Measurements from ENCODE around the gene GCSAM. TPM values are rescaled to one million over a fixed set of nuclear protein-coding genes. Genes with fewer than 3 reads are reported as not detected.

The GCSAM gene
- polyA plus RNA-seq, 1 of the 3 experiments (the other 2 are of a cell fraction) = not detected

DNA sequence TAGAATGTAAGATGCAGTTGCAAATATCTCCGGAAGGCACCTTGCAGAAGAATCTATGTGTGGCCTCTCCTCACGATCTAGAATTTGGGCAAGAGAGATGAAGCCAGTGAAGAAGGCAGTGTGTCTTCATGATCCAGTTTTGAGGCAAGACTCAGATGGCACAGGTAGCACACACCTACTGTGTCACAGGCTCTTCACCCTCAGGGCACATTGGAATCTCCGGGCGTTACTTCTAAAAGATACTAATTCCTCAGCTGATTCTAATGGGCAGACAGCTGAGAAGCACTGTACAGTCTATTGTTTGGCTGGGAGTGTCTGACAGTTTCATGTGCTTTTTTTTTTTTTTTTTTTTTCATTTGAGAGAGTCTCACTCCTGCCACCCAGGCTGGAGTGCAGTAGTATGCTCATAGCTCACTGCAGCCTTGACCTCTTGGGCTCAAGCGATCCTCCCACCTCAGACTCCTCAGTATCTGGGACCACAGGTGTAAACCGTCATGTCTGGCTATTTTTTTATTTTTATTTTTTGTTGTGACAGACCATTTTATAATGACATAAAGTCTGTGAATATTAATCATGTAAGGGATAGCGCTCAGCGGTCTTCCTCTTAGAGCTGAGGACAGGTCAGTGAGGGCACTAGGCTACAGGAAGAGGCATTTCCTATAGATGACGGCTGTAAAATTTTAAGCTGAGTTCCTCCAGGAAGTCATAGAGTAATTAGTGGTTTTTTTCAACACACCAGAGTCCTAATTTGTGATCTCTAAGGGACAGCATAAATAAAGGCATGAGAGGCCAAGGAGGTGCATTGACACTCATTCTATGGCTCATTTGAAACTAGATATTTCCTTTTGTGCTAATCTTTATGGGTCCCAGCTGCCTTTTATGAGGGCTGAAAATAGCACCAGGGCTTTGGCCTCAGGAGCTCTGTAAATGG lies 42.8 kb downstream of the GCSAM start:
- ChIA-PET POLR2A (no interaction called here), CTCF (no interaction called here)
- Histone ChIP-seq H2AFZ (ENCODE audit: low read depth) (no peak overlapping the region), H3K4me1 (ENCODE audit: control insufficient read depth in 1 of 2, insufficient read depth in 2 of 2, low read depth in 1 of 2, low read length in 1 of 2) (peaks cover 5 to 10% of the 10 kb centered on the region in 2 experiments; a peak in 2 of 4 replicates), H3K9me3 (no peaks in the 10 kb centered on the region), H3K36me3 (replicated peaks in 1 of 2; ENCODE audit: control insufficient read depth in 1 of 2, insufficient read depth in 2 of 2, low read length in 1 of 2) (peaks cover 0 to 13% of the 10 kb centered on the region in 2 experiments), H3K9me2 (no peaks in the 10 kb centered on the region), H3K27ac (ENCODE audit: low read depth in 2 of 2, low read length in 1 of 2) (no peak overlapping the region), H3K4me3 (ENCODE audit: low read depth in 2 of 2, low read length in 1 of 2) (no peak overlapping the region), H3K27me3 (ENCODE audit: insufficient read depth) (no peaks in the 10 kb centered on the region), H4K20me1 (ENCODE audit: insufficient read depth) (no peaks in the 10 kb centered on the region), H3K9ac (no peak overlapping the region), H3K79me2 (ENCODE audit: insufficient read depth) (peaks cover 64% of the 10 kb centered on the region), H3F3A (replicated peaks; ENCODE audit: insufficient read depth) (peaks cover 8% of the 10 kb centered on the region), H3K4me2 (no peak overlapping the region)
- TF ChIP-seq GABPA (IDR thresholded peaks at IDR 0.05; ENCODE audit: low read depth) = no peak
- no peak for TF ChIP-seq FOXM1 (IDR thresholded peaks at IDR 0.05; ENCODE audit: low read depth)
- TF ChIP-seq GATA2 (CRISPR knock-in tag; IDR thresholded peaks at IDR 0.05) = no peak
- no peak for TF ChIP-seq ELF1 (IDR thresholded peaks at IDR 0.05)
- TF ChIP-seq RCOR1 (IDR thresholded peaks at IDR 0.05; ENCODE audit: low read length) = no peak
- no peak for TF ChIP-seq SIN3A (IDR thresholded peaks at IDR 0.05; ENCODE audit: borderline replicate concordance, low read depth, low read length)
- TF ChIP-seq, protein P1, sequence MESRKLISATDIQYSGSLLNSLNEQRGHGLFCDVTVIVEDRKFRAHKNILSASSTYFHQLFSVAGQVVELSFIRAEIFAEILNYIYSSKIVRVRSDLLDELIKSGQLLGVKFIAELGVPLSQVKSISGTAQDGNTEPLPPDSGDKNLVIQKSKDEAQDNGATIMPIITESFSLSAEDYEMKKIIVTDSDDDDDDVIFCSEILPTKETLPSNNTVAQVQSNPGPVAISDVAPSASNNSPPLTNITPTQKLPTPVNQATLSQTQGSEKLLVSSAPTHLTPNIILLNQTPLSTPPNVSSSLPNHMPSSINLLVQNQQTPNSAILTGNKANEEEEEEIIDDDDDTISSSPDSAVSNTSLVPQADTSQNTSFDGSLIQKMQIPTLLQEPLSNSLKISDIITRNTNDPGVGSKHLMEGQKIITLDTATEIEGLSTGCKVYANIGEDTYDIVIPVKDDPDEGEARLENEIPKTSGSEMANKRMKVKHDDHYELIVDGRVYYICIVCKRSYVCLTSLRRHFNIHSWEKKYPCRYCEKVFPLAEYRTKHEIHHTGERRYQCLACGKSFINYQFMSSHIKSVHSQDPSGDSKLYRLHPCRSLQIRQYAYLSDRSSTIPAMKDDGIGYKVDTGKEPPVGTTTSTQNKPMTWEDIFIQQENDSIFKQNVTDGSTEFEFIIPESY (IDR thresholded peaks at IDR 0.05; ENCODE audit: borderline replicate concordance, low read depth) = no peak
- no peak for DNase-seq
- WGBS (ENCODE audit: low lambda C conversion rate) = 93% methylated on average over 9 of the region's 9 CpGs

DNA sequence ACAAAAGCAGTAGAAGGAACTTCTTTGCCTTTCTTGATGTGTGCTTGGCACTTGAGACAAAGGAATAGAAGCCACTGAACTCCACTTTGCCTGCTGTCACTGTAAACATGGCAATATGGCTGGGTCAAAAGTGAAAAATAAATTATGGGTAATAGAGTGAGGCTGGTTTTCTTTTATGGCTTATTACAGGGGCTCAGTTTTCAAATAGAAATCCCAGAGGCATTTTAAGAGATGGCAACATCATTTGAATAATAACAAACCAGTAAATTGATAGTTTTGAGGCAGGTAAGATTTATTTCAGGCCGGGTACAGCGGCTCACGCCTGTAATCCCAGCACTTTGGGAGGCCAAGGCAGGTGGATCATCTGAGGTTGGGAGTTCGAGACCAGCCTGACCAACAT lies 44.1 kb downstream of the GCSAM start:
- H3K27me3 ChIP-seq (ENCODE audit: insufficient read depth) = no peaks in the 10 kb centered on the region
- H3K9me2 ChIP-seq = no peaks in the 10 kb centered on the region
- peaks cover 5 to 10% of the 10 kb centered on the region in 2 experiments; a peak in 2 of 4 replicates for H3K4me1 ChIP-seq (ENCODE audit: control insufficient read depth in 1 of 2, insufficient read depth in 2 of 2, low read depth in 1 of 2, low read length in 1 of 2)
- no peak overlapping the region for H3K9ac ChIP-seq
- H2AFZ ChIP-seq (ENCODE audit: low read depth) = no peak overlapping the region
- H3K36me3 ChIP-seq (replicated peaks in 1 of 2; ENCODE audit: control insufficient read depth in 1 of 2, insufficient read depth in 2 of 2, low read length in 1 of 2) = peaks cover 0 to 8% of the 10 kb centered on the region in 2 experiments
- no peak overlapping the region for H3K4me3 ChIP-seq (ENCODE audit: low read depth in 2 of 2, low read length in 1 of 2)
- no peaks in the 10 kb centered on the region for H3K9me3 ChIP-seq
- H4K20me1 ChIP-seq (ENCODE audit: insufficient read depth) = no peaks in the 10 kb centered on the region
- WGBS (ENCODE audit: low lambda C conversion rate) = 75% methylated on average over 4 of the region's 4 CpGs
- DNase-seq = no peak
- H3K27ac ChIP-seq (ENCODE audit: low read depth in 2 of 2, low read length in 1 of 2) = no peak overlapping the region
- ChIA-PET CTCF (interaction anchor here (2.9 kb wide), 1 partner anchor 23 kb away, joined by 11 read pairs; no protein-coding TSS in a partner anchor), POLR2A (interaction anchor here (0.6 kb wide), 1 partner anchor 773 kb away, joined by 3 read pairs; no protein-coding TSS in a partner anchor)
- peaks cover 60% of the 10 kb centered on the region for H3K79me2 ChIP-seq (ENCODE audit: insufficient read depth)
- no peak overlapping the region for H3K4me2 ChIP-seq
- peaks cover 8% of the 10 kb centered on the region for H3F3A ChIP-seq (replicated peaks; ENCODE audit: insufficient read depth)
- TF ChIP-seq, protein P2, sequence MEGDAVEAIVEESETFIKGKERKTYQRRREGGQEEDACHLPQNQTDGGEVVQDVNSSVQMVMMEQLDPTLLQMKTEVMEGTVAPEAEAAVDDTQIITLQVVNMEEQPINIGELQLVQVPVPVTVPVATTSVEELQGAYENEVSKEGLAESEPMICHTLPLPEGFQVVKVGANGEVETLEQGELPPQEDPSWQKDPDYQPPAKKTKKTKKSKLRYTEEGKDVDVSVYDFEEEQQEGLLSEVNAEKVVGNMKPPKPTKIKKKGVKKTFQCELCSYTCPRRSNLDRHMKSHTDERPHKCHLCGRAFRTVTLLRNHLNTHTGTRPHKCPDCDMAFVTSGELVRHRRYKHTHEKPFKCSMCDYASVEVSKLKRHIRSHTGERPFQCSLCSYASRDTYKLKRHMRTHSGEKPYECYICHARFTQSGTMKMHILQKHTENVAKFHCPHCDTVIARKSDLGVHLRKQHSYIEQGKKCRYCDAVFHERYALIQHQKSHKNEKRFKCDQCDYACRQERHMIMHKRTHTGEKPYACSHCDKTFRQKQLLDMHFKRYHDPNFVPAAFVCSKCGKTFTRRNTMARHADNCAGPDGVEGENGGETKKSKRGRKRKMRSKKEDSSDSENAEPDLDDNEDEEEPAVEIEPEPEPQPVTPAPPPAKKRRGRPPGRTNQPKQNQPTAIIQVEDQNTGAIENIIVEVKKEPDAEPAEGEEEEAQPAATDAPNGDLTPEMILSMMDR (IDR thresholded peaks at IDR 0.05) = no peak
- TF ChIP-seq TEAD4 (IDR thresholded peaks at IDR 0.05; ENCODE audit: borderline replicate concordance, insufficient read depth) (no peak), SIN3A (IDR thresholded peaks at IDR 0.05; ENCODE audit: borderline replicate concordance, low read depth, low read length) (no peak), RFX5 (IDR thresholded peaks at IDR 0.05; ENCODE audit: low read length) (no peak), EZH2phosphoT487 (IDR thresholded peaks at IDR 0.05; ENCODE audit: borderline replicate concordance, low read depth) (no peak), RCOR1 (IDR thresholded peaks at IDR 0.05; ENCODE audit: low read length) (no peak), MXI1 (IDR thresholded peaks at IDR 0.05; ENCODE audit: low read depth, low read length) (no peak), EP300 (IDR thresholded peaks at IDR 0.05; ENCODE audit: borderline replicate concordance in 1 of 2, low read depth in 1 of 2, low read length in 1 of 2) (no peak)
- TF ChIP-seq, protein P3, sequence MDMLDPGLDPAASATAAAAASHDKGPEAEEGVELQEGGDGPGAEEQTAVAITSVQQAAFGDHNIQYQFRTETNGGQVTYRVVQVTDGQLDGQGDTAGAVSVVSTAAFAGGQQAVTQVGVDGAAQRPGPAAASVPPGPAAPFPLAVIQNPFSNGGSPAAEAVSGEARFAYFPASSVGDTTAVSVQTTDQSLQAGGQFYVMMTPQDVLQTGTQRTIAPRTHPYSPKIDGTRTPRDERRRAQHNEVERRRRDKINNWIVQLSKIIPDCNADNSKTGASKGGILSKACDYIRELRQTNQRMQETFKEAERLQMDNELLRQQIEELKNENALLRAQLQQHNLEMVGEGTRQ (IDR thresholded peaks at IDR 0.05; ENCODE audit: borderline replicate concordance, low read depth, low read length) = no peak
- TF ChIP-seq, protein P4, sequence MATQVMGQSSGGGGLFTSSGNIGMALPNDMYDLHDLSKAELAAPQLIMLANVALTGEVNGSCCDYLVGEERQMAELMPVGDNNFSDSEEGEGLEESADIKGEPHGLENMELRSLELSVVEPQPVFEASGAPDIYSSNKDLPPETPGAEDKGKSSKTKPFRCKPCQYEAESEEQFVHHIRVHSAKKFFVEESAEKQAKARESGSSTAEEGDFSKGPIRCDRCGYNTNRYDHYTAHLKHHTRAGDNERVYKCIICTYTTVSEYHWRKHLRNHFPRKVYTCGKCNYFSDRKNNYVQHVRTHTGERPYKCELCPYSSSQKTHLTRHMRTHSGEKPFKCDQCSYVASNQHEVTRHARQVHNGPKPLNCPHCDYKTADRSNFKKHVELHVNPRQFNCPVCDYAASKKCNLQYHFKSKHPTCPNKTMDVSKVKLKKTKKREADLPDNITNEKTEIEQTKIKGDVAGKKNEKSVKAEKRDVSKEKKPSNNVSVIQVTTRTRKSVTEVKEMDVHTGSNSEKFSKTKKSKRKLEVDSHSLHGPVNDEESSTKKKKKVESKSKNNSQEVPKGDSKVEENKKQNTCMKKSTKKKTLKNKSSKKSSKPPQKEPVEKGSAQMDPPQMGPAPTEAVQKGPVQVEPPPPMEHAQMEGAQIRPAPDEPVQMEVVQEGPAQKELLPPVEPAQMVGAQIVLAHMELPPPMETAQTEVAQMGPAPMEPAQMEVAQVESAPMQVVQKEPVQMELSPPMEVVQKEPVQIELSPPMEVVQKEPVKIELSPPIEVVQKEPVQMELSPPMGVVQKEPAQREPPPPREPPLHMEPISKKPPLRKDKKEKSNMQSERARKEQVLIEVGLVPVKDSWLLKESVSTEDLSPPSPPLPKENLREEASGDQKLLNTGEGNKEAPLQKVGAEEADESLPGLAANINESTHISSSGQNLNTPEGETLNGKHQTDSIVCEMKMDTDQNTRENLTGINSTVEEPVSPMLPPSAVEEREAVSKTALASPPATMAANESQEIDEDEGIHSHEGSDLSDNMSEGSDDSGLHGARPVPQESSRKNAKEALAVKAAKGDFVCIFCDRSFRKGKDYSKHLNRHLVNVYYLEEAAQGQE (IDR thresholded peaks at IDR 0.05; ENCODE audit: low read depth, low read length) = no peak

Measured in SK-N-SH (cell line).